Keratinocyte (primary cell): ENCODE results near the gene CENPP. TPM values are rescaled to one million over a fixed set of nuclear protein-coding genes. Genes with fewer than 3 reads are reported as not detected.

Experiments
- DNase-seq: peaks from one replicate; pipeline ENCODE4 v3.0.0-alpha.2; 2011; ENCODE audit warnings: low read depth, missing footprints, low spot score
- FAIRE-seq: peaks from 2 replicates; lab custom pipeline; 2011; peaks lifted over from hg19 to GRCh38; lab: Jason Lieb, UNC
- H2AFZ ChIP-seq: 2 replicates; pipeline ENCODE4 v1.6.0; 2012; ENCODE audit warnings: low read length, control low read depth, inconsistent platforms; ENCODE audit not compliant: control insufficient read depth
- H3K27ac ChIP-seq: 2 replicates; pipeline ENCODE4 v1.5.1; 2011; ENCODE audit warnings: low read length; ENCODE audit not compliant: control insufficient read depth, insufficient read depth
- H3K27me3 ChIP-seq: 3 replicates; pipeline ENCODE4 v1.6.0; 2011; ENCODE audit warnings: low read length; ENCODE audit not compliant: control insufficient read depth, insufficient read depth; ENCODE audit errors: extremely low read depth
- H3K36me3 ChIP-seq, 2 experiments: 2 replicates in 1 of 2; 3 replicates in 1 of 2; pipeline ENCODE4 v1.5.1; 2011; ENCODE audit warnings: low read length in 2 of 2, mild to moderate bottlenecking in 1 of 2; ENCODE audit not compliant: control insufficient read depth in 2 of 2, insufficient read depth in 2 of 2; ENCODE audit errors: extremely low read depth in 1 of 2
- H3K4me1 ChIP-seq: 3 replicates; pipeline ENCODE4 v1.5.1; 2011; ENCODE audit warnings: low read length; ENCODE audit not compliant: control insufficient read depth, insufficient read depth; ENCODE audit errors: extremely low read depth
- H3K4me2 ChIP-seq: 3 replicates; pipeline ENCODE4 v1.6.0; 2011; ENCODE audit warnings: low read depth, low read length; ENCODE audit not compliant: control insufficient read depth, insufficient read depth; ENCODE audit errors: extremely low read depth
- H3K4me3 ChIP-seq, 3 experiments: fragments of 200-600 bp in 1 of 3; sonication (generic) in 1 of 3; 2 replicates in 2 of 3; 3 replicates in 1 of 3; pipeline ENCODE4 v1.5.1; 2011 to 2016; ENCODE audit warnings: low read length in 3 of 3, mild to moderate bottlenecking in 3 of 3, control low read depth in 2 of 3, inconsistent platforms in 1 of 3, low read depth in 1 of 3, mixed read lengths in 1 of 3, mixed run types in 1 of 3, moderate library complexity in 1 of 3; ENCODE audit not compliant: control insufficient read depth in 2 of 3, insufficient read depth in 2 of 3; ENCODE audit errors: extremely low read depth in 1 of 3
- H3K79me2 ChIP-seq: 2 replicates; pipeline ENCODE4 v1.6.0; 2012; ENCODE audit warnings: low read length; ENCODE audit not compliant: control insufficient read depth, insufficient read depth
- H3K9ac ChIP-seq: 3 replicates; pipeline ENCODE4 v1.6.0; 2011; ENCODE audit warnings: low read length; ENCODE audit not compliant: control insufficient read depth, insufficient read depth; ENCODE audit errors: extremely low read depth
- H3K9me1 ChIP-seq: 3 replicates; pipeline ENCODE4 v1.6.0; 2011; ENCODE audit warnings: low read length; ENCODE audit not compliant: control insufficient read depth, insufficient read depth; ENCODE audit errors: extremely low read depth
- H3K9me3 ChIP-seq: 2 replicates; pipeline ENCODE4 v1.5.1; 2012; ENCODE audit warnings: low read depth, low read length; ENCODE audit not compliant: control insufficient read depth
- H4K20me1 ChIP-seq: 3 replicates; pipeline ENCODE4 v1.6.0; 2011; ENCODE audit warnings: low read length; ENCODE audit not compliant: control insufficient read depth, insufficient read depth; ENCODE audit errors: extremely low read depth
- CTCF ChIP-seq, 3 experiments: IDR thresholded peaks in 1 of 3; conservative IDR thresholded peaks in 1 of 3; optimal IDR thresholded peaks in 1 of 3; 2 replicates in 2 of 3; 3 replicates in 1 of 3; pipeline versions ENCODE3 to v1.5.1; 2011; ENCODE audit warnings: low read length in 3 of 3, mild to moderate bottlenecking in 3 of 3, moderate library complexity in 2 of 3, control low read depth in 1 of 3, inconsistent platforms in 1 of 3; ENCODE audit not compliant: insufficient read depth in 2 of 3; ENCODE audit errors: extremely low read depth in 1 of 3
- EZH2 ChIP-seq: IDR thresholded peaks from one replicate; pipeline ENCODE4 v1.6.1; 2012; ENCODE audit warnings: inconsistent platforms, mild to moderate bottlenecking, low read length, moderate library complexity
- dilution Hi-C: fragments of 300-500 bp; cut with MboI; formaldehyde crosslinking; loops from one replicate; pipeline ENCODE4 v1.7.0; 2020; ENCODE audit warnings: low sequenced_read_pairs; ENCODE audit not compliant: extremely low pct_ligation_motif_present
- polyA plus RNA-seq, 5 experiments: library from polyadenylated mRNA; depleted of rRNA in 3 of 5; stranded (reverse) in 3 of 5; stranded (forward) in 1 of 5; unstranded in 1 of 5; fragments of >200 nt; gene quantifications; 1 replicate in 1 of 5; 2 replicates in 3 of 5; 3 replicates in 1 of 5; pipeline versions ENCODE4 v1.2.1 to v1.2.3, GENCODE V29; 2011 to 2012; ENCODE audit warnings: missing spikeins in 2 of 5, low read depth in 1 of 5, low replicate concordance in 1 of 5

The CENPP gene
- polyA plus RNA-seq, 1 donor (not counting 4 experiments of a cell fraction or from before 2014, with no cell fraction given) = 6.7 TPM

- H3K4me1 ChIP-seq = peaks cover 19% of the 10 kb centered on the region
- H4K20me1 ChIP-seq = peaks cover 2% of the 10 kb centered on the region
- H3K9ac ChIP-seq = no peak overlapping the region
- H3K36me3 ChIP-seq = peaks cover 38 to 47% of the 10 kb centered on the region in 2 experiments
- dilution Hi-C loops = no loop called here
- no peak overlapping the region for H3K27ac ChIP-seq
- no peak for DNase-seq
- no peaks in the 10 kb centered on the region for H3K9me1 ChIP-seq
- no peak overlapping the region for H3K4me2 ChIP-seq
- no peaks in the 10 kb centered on the region for H3K9me3 ChIP-seq
- no peak for TF ChIP-seq EZH2
- TF ChIP-seq CTCF (optimal IDR thresholded peaks at IDR 0.05 in 1 of 3, IDR thresholded peaks at IDR 0.05 in 1 of 3, conservative IDR thresholded peaks at IDR 0.05 in 1 of 3; ENCODE audit: extremely low read depth in 1 of 3, insufficient read depth in 2 of 3, low read length in 3 of 3) = no peak
- no peak overlapping the region for H2AFZ ChIP-seq
- H3K79me2 ChIP-seq = peaks cover 17% of the 10 kb centered on the region
- H3K4me3 ChIP-seq = no peak overlapping the region
- FAIRE-seq = no peak
- H3K27me3 ChIP-seq = no peaks in the 10 kb centered on the region
Measured at GRCh38 chr9:92644278-92644677, 318.5 kb downstream of the CENPP start.

- H3K4me3 ChIP-seq = no peak overlapping the region
- dilution Hi-C loops = no loop called here
- DNase-seq = no peak
- TF ChIP-seq CTCF (optimal IDR thresholded peaks at IDR 0.05 in 1 of 3, IDR thresholded peaks at IDR 0.05 in 1 of 3, conservative IDR thresholded peaks at IDR 0.05 in 1 of 3; ENCODE audit: extremely low read depth in 1 of 3, insufficient read depth in 2 of 3, low read length in 3 of 3) (no peak), EZH2 (no peak)
- H3K79me2 ChIP-seq = peaks cover 15% of the 10 kb centered on the region
- H3K36me3 ChIP-seq = peaks cover 38 to 43% of the 10 kb centered on the region in 2 experiments
- H3K27me3 ChIP-seq = no peaks in the 10 kb centered on the region
- no peak overlapping the region for H3K9ac ChIP-seq
- no peaks in the 10 kb centered on the region for H3K9me1 ChIP-seq
- H2AFZ ChIP-seq = no peak overlapping the region
- H3K9me3 ChIP-seq = no peaks in the 10 kb centered on the region
- FAIRE-seq = no peak
- no peak overlapping the region for H3K4me2 ChIP-seq
- peaks cover 2% of the 10 kb centered on the region for H4K20me1 ChIP-seq
- no peak overlapping the region for H3K27ac ChIP-seq
- peaks cover 19% of the 10 kb centered on the region for H3K4me1 ChIP-seq
Measured at GRCh38 chr9:92645041-92645440, 319.3 kb downstream of the CENPP start.
